HAP-1 (cell line): ENCODE data around the gene ETNPPL.

Experiments used
- DNase-seq, 2 experiments: peaks; one replicate each; pipeline ENCODE4 v3.0.0-alpha.2; 2016 to 2020; ENCODE audit warnings: low spot score in 2 of 2
- H3K27me3 ChIP-seq: fragments of 250-450 bp; sonication (Bioruptor Pico); 2 replicates; pipeline ENCODE4 v1.5.1; 2020; ENCODE audit warnings: low read depth, mild to moderate bottlenecking, moderate library complexity
- H3K36me3 ChIP-seq: fragments of 250-450 bp; sonication (Bioruptor Pico); replicated peaks from 2 replicates; pipeline ENCODE4 v1.5.1; 2020; ENCODE audit warnings: mild to moderate bottlenecking
- H3K4me1 ChIP-seq: fragments of 250-450 bp; sonication (Bioruptor Pico); 2 replicates; pipeline ENCODE4 v1.5.1; 2020; ENCODE audit warnings: mild to moderate bottlenecking
- H3K4me3 ChIP-seq: fragments of 250-450 bp; sonication (Bioruptor Pico); 2 replicates; pipeline ENCODE4 v1.5.1; 2020; ENCODE audit warnings: mild to moderate bottlenecking, moderate library complexity
- H3K9me3 ChIP-seq: fragments of 250-450 bp; sonication (Bioruptor Pico); 2 replicates; pipeline ENCODE4 v1.5.1; 2020; ENCODE audit warnings: mild to moderate bottlenecking, moderate library complexity
- in situ Hi-C: fragments of 300-500 bp; cut with MboI; formaldehyde crosslinking; loops from 3 replicates; pipeline ENCODE4 v1.14.3; 2020; ENCODE audit warnings: low sequenced_read_pairs, inconsistent platforms, mixed read lengths

ETNPPL gene

GRCh38 chr4:108762559-108763225 lies at the start of gene ETNPPL:
ETNPPL (minus strand) TSS chr4:108763053; CDS start chr4:108762898, 155 bp downstream.
- Histone ChIP-seq H3K4me3 (peak within 1 kb of the TSS; percentile 36), H3K4me1 (peaks cover 3% of the 10 kb centered on the region; the same call in 1 of the 2 replicates), H3K27me3 (no peaks in the 10 kb centered on the region), H3K9me3 (no peaks in the 10 kb centered on the region), H3K36me3 (no peaks in the 10 kb centered on the region)
- DNase-seq = peak in 1 of 2 experiments; percentile 62
- in situ Hi-C loops = no loop called here

GRCh38 chr4:108811486-108811885 lies 48.6 kb upstream of the ETNPPL start:
- no peak for DNase-seq
- Histone ChIP-seq H3K4me1 (no peaks in the 10 kb centered on the region), H3K36me3 (no peaks in the 10 kb centered on the region), H3K4me3 (no peak overlapping the region), H3K27me3 (peaks cover 3% of the 10 kb centered on the region; the same call in 1 of the 2 replicates), H3K9me3 (no peaks in the 10 kb centered on the region)
- in situ Hi-C loops = no loop called here

GRCh38 chr4:108810087-108810486 lies 47.2 kb upstream of the ETNPPL start:
- in situ Hi-C loops = no loop called here
- DNase-seq = no peak
- no peak overlapping the region for H3K4me3 ChIP-seq
- no peaks in the 10 kb centered on the region for H3K9me3 ChIP-seq
- H3K27me3 ChIP-seq = peaks cover 3% of the 10 kb centered on the region; the same call in 1 of the 2 replicates
- H3K4me1 ChIP-seq = no peaks in the 10 kb centered on the region
- H3K36me3 ChIP-seq = no peaks in the 10 kb centered on the region

- H3K36me3 ChIP-seq = no peaks in the 10 kb centered on the region
- peaks cover 3% of the 10 kb centered on the region; the same call in 1 of the 2 replicates for H3K27me3 ChIP-seq
- H3K4me3 ChIP-seq = no peak overlapping the region
- H3K9me3 ChIP-seq = no peaks in the 10 kb centered on the region
- in situ Hi-C loops = no loop called here
- no peaks in the 10 kb centered on the region for H3K4me1 ChIP-seq
- DNase-seq = no peak
These were observed 41.9 kb upstream of the ETNPPL start for GRCh38 chr4:108804648-108805273.

- Histone ChIP-seq H3K27me3 (no peaks in the 10 kb centered on the region), H3K4me3 (no peak overlapping the region), H3K36me3 (no peaks in the 10 kb centered on the region), H3K9me3 (no peaks in the 10 kb centered on the region), H3K4me1 (no peaks in the 10 kb centered on the region)
- in situ Hi-C loops = no loop called here
- DNase-seq = no peak
These were observed 36.5 kb upstream of the ETNPPL start for GRCh38 chr4:108799306-108799705.

- H3K9me3 ChIP-seq = no peaks in the 10 kb centered on the region
These were observed 33.3 kb upstream of the ETNPPL start for GRCh38 chr4:108796173-108796572.

GRCh38 chr4:108795733-108796132 lies 32.9 kb upstream of the ETNPPL start:
- Histone ChIP-seq H3K4me3 (no peak overlapping the region), H3K9me3 (no peaks in the 10 kb centered on the region)
- in situ Hi-C loops = no loop called here

More at GRCh38 chr4:108796173-108796572, 33.3 kb upstream of the ETNPPL start:
- in situ Hi-C loops = no loop called here
- no peaks in the 10 kb centered on the region for H3K36me3 ChIP-seq
- DNase-seq = no peak
- no peaks in the 10 kb centered on the region for H3K27me3 ChIP-seq
- no peaks in the 10 kb centered on the region for H3K4me1 ChIP-seq
- H3K4me3 ChIP-seq = no peak overlapping the region

GRCh38 chr4:108794136-108794535 lies 31.3 kb upstream of the ETNPPL start:
- Histone ChIP-seq H3K4me3 (no peak overlapping the region), H3K4me1 (no peaks in the 10 kb centered on the region), H3K36me3 (no peaks in the 10 kb centered on the region), H3K9me3 (no peaks in the 10 kb centered on the region), H3K27me3 (no peaks in the 10 kb centered on the region)
- in situ Hi-C loops = no loop called here
- no peak for DNase-seq

More at GRCh38 chr4:108795733-108796132, 32.9 kb upstream of the ETNPPL start:
- Histone ChIP-seq H3K4me1 (no peaks in the 10 kb centered on the region), H3K36me3 (no peaks in the 10 kb centered on the region), H3K27me3 (no peaks in the 10 kb centered on the region)
- no peak for DNase-seq

GRCh38 chr4:108793415-108793814 lies 30.6 kb upstream of the ETNPPL start:
- Histone ChIP-seq H3K4me1 (no peaks in the 10 kb centered on the region), H3K4me3 (no peak overlapping the region), H3K27me3 (no peaks in the 10 kb centered on the region), H3K9me3 (no peaks in the 10 kb centered on the region), H3K36me3 (no peaks in the 10 kb centered on the region)
- in situ Hi-C loops = no loop called here
- DNase-seq = no peak

GRCh38 chr4:108788731-108789130 lies 25.9 kb upstream of the ETNPPL start:
- no peaks in the 10 kb centered on the region for H3K4me1 ChIP-seq
- no peaks in the 10 kb centered on the region for H3K9me3 ChIP-seq
- no peak for DNase-seq
- in situ Hi-C loops = no loop called here
- H3K36me3 ChIP-seq = no peaks in the 10 kb centered on the region
- H3K27me3 ChIP-seq = no peaks in the 10 kb centered on the region
- no peak overlapping the region for H3K4me3 ChIP-seq

- H3K27me3 ChIP-seq = no peaks in the 10 kb centered on the region
- H3K4me3 ChIP-seq = no peak overlapping the region
- in situ Hi-C loops = no loop called here
- DNase-seq = no peak
- H3K4me1 ChIP-seq = no peaks in the 10 kb centered on the region
- H3K9me3 ChIP-seq = no peaks in the 10 kb centered on the region
- no peaks in the 10 kb centered on the region for H3K36me3 ChIP-seq
These were observed 24.9 kb upstream of the ETNPPL start for GRCh38 chr4:108787724-108788123.

GRCh38 chr4:108787106-108787505 lies 24.3 kb upstream of the ETNPPL start:
- H3K4me3 ChIP-seq = no peak overlapping the region
- DNase-seq = no peak
- H3K4me1 ChIP-seq = no peaks in the 10 kb centered on the region

GRCh38 chr4:108786351-108786750 lies 23.5 kb upstream of the ETNPPL start:
- no peaks in the 10 kb centered on the region for H3K27me3 ChIP-seq
- H3K4me1 ChIP-seq = no peaks in the 10 kb centered on the region
- in situ Hi-C loops = no loop called here
- no peaks in the 10 kb centered on the region for H3K36me3 ChIP-seq
- no peaks in the 10 kb centered on the region for H3K9me3 ChIP-seq
- DNase-seq = no peak
- no peak overlapping the region for H3K4me3 ChIP-seq

More at GRCh38 chr4:108787106-108787505, 24.3 kb upstream of the ETNPPL start:
- in situ Hi-C loops = no loop called here
- Histone ChIP-seq H3K9me3 (no peaks in the 10 kb centered on the region), H3K27me3 (no peaks in the 10 kb centered on the region), H3K36me3 (no peaks in the 10 kb centered on the region)

- in situ Hi-C loops = no loop called here
- peak; percentile 16 to 23 for DNase-seq
These were observed 21.0 kb upstream of the ETNPPL start for GRCh38 chr4:108783665-108784463.

More at GRCh38 chr4:108783665-108784463, 21.0 kb upstream of the ETNPPL start:
- no peaks in the 10 kb centered on the region for H3K9me3 ChIP-seq
- no peaks in the 10 kb centered on the region for H3K4me1 ChIP-seq
- no peak overlapping the region for H3K4me3 ChIP-seq
- no peaks in the 10 kb centered on the region for H3K27me3 ChIP-seq
- no peaks in the 10 kb centered on the region for H3K36me3 ChIP-seq
